T-helper 2 cell (primary cell): ENCODE measurements around the gene SETD7.
"Not testable (repeated sequence)": the region's sequence is repeated elsewhere in the genome, so short reads cannot be mapped to it uniquely, and the experiment has no call there.

ENCODE experiments used
- DNase-seq, 5 experiments: peaks; one replicate each; pipeline versions ENCODE4 v3.0.0 to v3.0.0-alpha.2; 2012 to 2022

Gene SETD7

DNA sequence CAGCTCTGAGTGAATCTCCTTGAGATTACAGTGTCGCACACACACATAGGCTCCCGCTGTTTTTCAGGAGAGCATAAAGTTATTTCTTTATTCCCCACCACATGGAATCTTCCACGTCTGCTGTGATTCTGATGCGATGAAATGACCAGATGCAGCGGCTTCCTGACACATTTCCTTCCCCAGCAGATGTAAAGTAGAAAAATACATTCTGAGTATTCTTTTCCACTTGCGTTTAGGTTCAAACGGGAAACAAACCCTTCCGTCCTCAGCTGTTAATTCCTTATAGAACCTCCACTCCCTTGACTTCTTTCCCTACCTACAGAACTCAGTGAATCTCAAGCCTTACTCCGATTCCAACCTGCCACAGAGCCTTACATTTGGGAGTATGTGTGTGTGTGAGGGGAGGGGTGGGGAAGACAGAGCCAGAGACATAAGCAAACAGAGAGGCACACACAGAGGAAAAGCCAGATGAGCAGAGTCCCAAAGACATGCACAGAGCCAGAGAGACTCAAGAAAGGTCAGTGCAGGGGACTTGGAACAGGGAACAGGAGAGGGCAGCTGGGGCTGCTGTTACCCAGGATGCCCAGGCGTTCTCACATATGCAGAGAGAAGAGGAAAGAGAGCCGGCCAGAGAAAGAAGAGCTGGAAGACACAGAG lies 47.3 kb downstream of the SETD7 start:
- DNase-seq = no peak

DNA sequence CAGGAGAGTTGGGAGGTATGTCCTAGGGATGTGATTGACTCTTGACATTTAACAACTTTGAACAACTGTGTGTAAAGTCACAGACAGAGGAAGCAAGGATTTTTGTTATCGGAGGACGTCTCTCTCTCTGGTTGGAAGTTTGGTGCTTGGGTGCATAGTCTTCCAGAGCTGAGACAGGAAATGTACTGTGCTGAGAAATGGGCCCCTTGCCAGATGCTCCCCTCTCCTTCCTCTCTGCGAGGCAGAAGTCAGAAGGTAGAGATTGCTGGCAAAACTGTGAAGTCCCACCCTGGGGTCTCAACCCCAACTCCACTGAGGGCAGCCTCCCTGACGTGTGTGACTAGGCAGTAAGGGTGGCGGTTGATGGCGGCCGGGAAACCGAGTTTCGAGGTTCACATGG lies 49.2 kb downstream of the SETD7 start:
- no peak for DNase-seq

DNA sequence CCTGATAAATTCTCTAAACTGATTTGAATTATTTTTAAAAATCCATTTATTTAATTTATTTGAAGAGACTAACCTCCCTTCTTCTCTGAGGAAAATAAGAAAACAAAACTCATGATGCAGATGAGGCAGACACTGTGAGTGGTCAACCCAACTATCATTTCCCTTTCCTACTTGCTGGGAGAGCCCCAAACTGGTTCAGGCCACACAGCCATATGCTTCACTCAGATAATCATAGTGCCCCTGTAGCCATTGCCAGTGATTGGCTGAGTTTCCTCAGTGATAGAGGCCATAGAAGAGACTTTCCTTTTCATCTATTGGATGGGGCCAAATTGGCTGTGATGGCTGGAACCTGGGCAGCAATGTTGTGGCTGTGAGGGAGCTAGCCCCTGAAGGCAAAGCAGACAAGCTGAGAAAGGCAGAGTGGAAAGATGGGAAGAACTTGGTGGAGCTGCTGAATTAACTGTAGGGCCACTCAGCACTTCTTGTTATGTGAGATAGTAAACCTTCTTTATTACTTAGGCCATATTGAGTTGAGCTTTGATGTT lies 52.3 kb downstream of the SETD7 start:
- DNase-seq = no peak

DNA sequence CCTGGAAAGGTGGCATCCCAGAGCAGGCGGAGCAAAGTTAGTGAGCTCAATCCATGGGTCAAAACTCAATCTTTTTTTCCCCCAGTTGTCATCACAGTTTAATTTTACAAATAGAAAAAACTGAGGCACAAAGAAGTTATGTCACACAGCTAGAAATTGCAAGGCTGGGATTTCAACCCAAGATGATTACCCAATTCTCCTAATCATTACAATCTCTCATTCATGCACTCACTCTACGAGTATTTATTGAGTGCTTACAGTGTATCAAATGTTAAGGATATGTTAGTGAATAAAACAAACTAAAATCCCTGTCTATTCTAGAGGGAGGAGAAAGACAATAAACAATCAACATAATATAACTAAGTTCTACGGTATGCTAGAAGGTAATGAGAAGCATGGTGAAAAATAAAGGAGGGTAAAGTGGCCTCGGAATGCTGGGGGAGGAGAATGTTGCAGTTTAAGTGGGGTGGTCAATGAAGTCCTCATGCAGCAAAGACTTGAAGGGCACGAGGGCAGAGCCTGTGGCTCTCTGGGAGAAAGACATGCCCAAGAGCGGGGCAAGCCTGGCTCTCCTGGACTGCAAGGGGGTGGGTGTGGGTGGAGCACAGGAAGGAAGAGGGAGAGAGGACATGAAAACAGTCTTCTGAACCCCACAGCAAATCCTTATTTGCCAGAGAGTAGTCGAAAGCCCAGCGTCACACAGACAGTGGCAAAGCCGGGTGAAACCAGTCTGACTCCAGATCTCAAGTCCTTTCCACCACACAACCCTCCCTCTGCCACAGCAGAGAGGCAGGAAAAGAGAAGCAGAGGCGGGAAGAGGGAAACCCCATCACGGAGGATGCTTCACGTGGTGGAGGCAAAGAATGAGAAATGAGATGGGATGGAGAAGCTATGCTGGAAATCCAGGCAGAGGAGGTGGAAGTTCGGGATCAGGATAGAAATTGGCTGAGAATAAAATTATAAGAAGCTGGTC lies 53.8 kb downstream of the SETD7 start:
- DNase-seq = no peak

DNA sequence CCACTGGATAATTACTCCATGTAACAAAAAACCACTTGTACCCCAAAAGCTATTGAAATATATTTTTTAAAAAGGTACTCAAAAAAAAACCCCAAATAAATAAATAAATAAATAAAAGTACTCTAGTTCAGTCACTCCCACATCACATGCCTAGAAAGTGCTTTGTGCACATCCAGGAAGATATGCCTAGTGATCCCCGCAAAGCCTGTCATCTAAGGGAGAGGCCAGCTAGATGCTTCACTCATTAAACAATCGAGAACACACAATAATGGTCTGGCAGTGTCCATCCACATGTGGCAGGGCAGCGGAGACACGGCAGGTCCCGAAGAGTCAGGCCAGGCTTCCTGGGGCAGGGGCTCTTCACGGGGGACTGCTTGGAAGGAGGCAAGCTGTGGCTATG lies 54.5 kb downstream of the SETD7 start:
- DNase-seq = no peak

DNA sequence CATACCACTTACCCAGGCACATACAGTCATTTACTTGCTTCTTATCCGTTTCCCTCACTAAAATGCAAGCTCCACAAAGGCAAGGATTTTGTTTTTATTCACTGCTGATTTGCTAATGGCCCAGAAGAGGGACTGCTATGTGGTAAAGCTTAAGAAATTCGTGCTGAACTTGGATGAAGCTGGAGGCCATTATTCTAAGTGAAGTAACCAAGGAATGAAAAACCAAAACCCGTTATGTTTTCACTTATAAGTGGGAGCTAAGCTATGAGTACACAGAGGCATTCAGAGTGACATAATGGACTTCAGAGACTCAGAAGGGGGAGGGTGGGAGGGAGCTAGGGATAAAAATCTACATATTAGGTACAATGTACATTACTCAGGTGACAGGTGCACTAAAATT lies 54.9 kb downstream of the SETD7 start:
- DNase-seq = no peak

DNA sequence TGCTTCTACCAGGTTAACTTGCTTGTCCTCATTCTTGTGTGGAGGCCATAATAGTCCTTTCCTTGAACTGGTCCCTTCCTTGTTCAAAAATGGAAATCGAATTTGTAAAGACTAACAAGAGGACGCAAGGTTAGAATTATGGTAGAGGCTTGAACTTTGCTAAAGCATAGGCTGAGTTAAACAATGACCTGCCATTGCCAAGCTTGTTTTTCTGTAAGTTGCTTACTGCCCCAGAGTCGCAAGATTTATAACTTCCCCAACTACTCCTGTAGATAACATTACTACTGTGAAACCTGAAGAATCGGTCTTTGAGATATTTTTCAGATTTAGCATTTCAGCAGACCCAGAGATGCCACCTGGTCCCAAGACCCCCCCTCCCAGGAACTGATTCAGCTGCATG lies 56.8 kb downstream of the SETD7 start:
- no peak for DNase-seq

DNA sequence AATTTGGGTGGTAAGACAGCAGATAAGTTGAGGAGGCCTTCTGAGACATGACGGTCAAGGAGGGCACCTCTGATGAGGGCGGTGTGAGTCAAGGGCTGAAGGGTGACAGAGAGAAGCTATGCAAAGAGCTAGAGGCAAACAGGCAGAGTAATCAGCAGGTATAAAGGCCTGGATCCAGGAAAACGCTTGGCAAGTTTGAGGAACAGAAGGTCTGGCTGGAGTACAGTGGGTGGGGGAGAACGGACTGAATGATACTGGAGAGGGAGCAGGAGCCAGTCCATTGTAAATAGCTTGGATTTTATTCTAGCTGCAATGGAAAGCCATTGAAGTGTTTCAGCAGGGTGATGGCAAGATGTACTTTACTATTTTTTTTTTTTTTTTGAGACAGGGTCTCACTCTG lies 62.8 kb downstream of the SETD7 start:
- no peak for DNase-seq

DNA sequence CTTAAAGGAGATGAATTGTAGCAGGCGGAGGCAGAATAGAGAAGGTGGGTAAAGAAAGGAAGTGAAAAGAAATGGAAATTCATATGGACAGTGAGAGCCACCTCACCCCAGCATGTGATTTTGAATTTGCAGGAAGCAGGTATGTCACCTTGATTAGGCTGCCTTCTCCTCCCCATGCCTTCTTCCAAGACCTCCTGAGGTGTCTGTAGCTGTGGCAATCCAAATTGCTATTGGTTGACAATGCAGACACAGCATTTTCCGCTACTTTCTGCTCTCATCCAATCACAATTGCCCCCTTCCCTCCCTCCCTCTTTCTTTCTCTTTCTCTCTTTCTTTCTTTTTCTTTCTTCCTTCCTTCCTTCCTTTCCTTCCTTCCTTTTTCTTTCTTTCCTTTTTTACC lies 63.6 kb downstream of the SETD7 start:
- no peak for DNase-seq

DNA sequence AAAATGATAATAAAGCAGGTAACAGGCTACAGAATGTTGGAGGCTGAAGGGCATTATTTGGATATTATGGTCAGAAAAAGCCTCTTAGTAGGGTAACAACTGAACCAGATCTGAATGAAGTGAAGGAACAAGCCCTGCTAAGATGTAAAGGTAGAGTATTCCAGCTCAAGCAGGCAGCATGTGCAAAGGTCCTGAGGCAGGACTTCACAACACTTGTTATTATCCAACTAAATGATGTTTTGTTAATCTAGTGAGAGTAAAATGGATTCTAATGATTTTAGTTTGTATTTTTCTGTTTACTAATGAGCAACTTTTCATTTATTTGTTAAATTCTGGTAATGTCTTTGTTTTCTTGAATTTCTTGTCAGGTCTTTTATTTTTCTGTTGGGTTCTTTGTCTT lies 66.4 kb downstream of the SETD7 start:
- DNase-seq = no peak

DNA sequence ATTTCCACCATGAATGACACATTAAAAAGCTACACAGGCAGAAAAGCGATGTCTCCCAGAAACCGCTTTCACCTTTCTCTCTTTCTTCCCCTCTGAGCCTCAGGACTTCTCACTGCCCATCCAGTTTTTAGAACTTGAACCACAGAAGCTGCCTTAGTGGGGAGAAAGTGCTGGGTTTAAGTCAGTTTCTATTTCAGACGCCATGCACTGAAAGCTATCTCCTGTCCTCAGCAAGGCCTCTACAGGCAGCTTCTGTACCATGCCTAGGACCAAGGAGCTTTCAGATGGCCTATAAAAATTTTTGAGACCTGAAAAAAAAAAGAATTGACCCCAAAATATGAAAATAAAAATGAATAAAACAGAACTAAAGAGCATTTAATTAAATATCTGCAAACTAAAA lies 67.6 kb downstream of the SETD7 start:
- no peak for DNase-seq

DNA sequence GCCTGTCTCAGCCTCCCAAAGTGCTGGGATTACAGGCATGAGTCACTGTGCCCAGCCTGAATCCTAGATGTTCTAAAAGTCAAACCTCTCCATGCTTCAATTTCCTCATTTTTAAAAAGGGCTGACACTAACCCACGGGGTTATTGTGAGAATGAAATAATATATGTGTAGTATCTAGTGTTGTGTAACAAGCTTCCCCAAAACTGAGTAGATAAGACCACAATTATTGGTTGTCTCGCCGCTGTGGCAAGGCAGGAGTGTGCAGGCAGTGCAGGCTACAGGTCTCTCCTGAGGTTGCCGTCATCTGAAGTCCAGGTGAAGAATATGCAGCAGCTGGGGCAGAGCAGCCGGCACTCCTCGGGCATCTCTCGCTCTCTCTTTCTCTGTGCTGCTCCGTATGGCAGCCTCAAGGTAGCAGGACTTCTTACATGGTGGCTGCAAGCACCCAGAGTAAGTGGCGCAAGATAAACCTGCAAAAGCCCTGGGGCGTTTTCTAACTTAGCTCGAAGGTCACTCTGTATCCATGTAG lies 71.2 kb downstream of the SETD7 start:
- DNase-seq = no peak

DNA sequence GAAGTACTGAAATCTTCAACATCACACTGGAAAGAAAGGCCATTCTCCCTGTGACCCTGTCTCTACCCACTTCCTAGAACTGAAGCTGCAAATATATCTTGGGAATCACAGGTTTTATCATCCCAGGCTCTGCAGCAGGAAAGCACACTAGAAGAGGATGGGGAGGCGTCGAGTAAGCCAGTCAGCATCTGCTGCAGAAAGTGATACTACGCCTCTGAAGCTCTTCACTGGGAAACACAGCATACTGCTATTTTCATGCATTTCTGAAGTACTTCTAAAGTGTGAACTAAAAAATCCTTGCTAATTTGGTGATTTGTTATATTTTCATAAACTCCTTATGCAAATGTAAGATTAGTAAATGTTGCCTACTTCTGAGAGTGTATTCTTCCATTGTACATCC lies 73.0 kb downstream of the SETD7 start:
- DNase-seq = no peak

DNA sequence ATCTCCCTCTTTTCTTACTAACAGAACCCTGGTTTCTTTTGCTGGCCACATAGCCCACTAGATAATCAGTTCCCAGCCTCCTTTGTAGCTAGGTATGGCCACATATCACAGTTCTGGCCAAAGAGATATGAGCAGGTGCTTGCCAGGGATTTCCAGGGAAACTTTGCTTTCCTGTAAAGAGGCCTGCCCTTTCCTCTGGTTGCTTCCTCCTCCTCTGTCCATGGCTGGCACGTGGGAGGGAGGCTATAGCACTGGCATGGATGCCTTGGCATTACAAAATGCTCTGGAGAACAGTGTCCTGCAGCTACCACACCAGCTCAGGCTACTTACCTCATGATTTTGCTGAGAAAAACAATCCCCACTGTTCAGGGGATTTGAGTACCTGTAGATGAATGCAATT lies 74.6 kb downstream of the SETD7 start:
- no peak for DNase-seq

DNA sequence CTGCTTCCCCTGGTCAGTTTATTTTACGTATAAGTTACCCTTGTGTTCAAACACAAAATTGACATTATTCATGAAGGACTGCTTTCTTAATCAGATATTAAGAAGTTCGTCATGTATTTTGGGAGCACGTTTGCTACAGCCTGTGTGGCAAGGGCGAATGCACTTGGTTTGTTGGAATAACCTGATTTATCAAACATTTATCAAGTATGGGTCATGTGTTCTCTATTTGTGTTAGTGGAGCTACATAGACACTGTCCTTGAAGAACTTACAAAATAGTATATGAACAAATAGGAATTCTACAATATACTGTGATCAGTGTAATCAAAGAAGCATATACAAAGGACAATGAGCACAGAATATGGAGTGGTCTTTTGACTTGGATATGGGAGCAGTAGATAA lies 79.7 kb downstream of the SETD7 start:
- DNase-seq = no peak

DNA sequence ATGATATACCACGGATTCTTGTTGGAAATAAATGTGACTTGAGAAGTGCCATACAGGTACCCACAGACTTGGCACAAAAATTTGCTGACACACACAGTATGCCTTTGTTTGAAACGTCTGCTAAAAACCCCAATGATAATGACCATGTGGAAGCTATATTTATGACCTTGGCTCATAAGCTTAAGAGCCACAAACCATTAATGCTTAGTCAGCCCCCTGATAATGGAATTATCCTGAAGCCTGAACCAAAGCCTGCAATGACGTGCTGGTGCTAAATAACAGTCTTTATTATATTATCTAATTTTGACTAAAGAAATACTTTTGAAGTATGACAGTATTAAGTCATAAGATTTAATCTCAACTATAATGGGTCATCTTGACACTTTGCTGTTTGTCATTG lies 83.2 kb downstream of the SETD7 start:
- DNase-seq = no peak

DNA sequence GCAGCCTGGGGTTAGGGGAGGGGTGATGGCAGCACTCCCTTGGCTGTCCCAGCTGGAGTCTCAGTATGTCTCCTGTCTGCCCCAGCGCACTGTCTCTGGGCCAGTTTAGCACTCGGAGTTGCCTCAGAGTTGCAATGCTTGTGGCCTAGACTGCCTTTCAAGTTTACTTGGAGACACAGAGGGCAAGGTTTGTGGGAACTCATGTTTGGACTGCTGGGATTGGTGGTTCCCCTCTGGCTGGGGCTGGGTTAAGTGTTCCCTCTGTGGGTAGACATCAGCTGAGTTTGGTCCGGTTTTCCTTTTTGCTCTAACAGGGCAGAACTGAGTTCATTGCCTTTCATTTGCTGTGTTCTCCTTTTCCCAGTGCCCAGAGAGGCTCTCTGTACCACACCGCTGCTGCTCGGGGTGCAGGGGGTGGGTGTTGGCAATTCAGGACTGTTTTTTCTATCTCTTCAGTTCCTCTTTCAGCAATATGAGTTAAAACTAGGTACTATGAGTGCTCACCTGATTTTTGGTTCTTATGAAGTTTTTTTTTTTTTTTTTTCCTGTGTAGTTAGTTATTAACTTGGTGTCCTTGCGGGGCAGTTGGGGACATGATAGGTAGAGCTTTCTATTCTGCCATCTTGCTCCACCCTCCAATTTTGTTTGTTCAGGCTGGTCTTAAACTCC lies 84.9 kb downstream of the SETD7 start:
- DNase-seq = no peak

DNA sequence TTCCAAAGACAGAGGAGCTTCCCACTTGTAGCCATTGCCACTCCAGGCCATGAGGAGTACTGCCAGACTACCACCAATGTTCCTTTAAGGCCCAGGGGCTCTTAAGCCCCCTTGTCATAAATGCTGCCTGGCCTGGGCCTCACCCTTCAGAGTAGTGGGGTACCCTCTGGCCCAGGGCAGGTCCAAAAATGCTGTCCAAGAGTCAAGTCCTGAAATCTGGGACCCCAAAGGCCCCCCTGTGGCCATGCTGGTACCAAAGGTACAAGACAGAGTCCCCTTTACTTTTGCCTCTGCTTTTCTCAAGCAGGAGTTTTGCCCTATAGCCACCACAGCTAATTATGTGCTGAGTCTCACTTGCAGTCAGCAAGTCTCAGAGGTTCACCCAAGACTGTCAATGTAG lies 85.7 kb downstream of the SETD7 start:
- DNase-seq = no peak

DNA sequence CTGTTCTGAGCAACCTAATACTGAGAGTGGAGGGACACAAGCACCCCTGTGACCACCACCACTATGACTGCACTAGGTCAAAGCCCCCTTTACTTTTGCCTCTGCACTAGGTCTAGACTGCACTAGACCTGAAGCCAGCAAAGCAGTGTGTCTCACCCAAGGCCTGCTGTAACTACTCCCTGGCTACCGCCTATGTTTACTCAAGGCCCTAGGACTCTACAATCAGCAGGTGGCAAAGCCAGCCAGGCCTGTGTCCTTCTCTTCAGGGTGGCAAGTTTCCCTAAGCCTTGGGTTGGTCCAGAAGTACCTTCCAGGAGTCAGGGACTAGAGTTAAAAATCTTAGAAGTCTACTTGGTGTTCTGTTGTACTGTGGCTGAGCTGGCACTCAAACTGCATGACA lies 86.2 kb downstream of the SETD7 start:
- no peak for DNase-seq

DNA sequence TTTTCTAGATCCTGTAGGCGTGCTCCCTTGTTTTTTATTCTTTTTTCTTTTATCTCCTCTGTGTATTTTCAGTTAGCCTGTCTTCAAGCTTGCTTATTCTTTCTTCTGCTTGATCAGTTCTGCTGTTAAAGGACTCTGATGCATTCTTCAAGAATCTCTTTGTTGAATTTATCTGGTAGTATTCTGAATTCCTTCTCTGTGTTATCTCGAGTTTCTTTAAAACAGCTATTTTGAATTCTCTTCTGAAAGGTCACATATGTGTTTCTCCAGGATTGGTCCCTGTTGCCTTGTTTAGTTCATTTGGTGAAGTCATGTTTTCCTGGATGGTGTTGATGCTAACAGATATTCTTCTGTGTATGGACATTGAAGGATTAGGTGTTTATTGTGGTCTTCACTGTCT lies 86.8 kb downstream of the SETD7 start:
- no peak for DNase-seq

DNA sequence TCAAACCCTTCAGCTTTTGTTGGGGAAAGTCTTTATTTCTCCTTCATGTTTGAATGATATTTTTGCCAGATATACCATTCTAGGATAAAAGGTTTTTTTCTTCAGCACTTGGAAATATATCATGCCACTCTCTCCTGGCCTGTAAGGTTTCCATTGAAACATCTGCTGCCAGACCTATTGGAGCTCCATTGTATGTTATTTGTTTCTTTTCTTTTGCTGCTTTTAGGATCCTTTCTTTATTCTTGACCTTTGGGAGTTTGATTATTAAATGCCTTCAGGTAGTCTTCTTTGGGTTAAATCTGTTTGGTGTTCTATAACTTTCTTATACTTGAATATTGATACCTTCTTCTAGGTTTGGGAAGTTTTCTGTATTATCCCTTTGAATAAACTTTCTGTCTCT lies 87.3 kb downstream of the SETD7 start:
- not testable (repeated sequence) for DNase-seq

DNA sequence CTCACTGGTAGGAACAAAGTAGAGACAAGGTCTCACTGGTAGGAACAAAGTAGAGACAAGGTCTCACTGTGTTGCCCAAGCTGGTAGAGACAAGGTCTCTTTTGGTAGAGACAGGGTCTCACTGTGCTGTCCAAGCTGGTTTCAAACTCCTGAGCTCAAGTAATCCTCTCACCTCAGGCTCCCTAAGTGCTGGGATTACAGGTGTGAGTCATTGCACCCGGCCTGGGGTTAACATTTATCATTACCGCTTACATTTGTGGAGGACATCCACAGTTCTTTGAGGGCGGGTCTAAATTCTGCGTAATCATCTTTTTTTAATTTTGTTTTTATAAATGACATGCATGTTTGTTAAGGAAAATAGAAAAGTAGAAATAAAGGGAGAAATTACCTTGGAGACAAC lies 90.1 kb downstream of the SETD7 start:
- no peak for DNase-seq

DNA sequence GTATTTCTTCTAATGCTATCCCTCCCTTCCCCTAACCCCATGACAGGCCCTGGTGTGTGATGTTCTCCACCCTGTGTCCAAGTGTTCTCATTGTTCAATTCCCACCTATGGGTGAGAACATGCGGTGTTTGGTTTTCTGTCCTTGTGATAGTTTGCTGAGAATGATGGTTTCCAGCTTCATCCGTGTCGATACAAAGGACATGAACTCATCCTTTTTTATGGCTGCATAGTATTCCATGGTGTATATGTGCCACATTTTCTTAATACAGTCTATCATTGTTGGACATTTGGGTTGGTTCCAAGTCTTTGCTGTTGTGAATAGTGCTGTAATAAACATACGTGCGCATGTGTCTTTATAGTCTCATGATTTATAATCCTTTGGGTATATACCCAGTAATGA lies 91.5 kb downstream of the SETD7 start:
- DNase-seq = not testable (repeated sequence)
